NCI-H2029 (cell line): ENCODE data around the gene MRPL40.

Source experiments
- DNase-seq: peaks from one replicate; lab custom pipeline; 2025; lab: John Stamatoyannopoulos, UW

Gene MRPL40

DNA sequence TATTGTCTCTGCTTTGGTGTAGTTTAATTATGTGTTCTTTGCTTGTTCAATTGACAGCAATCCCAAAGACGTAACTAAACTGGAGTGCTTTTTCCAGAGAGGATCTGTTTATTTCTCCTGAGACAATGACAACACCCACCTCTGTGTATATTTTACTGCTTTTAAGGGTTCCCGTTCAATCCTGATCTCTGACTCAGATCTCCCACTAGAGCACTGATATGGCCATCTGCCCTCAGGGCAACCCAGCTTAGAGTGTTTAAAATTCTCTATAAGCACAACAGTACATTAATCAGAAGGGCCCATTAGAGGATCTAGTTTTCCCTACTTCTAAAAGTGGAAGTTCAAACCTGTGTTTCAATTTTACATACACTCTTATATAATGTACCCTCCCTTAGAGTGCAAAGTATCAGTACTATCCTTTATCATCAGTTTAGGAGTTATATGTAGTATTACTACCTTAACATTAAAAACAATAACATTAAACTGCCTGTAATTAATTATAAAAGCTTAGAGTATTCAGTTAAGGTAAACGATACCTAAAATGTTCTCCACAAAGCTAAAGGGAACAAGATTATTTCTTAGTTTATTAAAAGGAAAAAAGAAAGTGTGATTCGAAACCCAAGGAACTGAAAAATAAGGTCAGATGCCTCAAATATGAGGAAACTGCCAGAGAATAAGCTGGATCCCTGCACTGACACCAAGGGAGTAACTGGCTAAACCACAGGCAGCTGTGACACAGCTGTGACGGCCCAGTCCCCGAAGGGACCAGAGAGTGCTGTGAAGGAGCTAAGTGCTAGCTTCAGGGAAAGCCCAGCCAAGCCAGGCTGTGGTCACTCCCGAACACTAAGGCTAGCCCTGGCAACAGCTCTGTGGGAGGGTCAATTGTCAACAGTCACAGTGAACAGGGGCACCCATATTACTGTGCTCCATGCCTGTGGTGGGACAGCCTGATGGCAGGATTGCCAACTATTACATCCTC, 31.4 kb downstream of the MRPL40 start:
- DNase-seq, result no peak

DNA sequence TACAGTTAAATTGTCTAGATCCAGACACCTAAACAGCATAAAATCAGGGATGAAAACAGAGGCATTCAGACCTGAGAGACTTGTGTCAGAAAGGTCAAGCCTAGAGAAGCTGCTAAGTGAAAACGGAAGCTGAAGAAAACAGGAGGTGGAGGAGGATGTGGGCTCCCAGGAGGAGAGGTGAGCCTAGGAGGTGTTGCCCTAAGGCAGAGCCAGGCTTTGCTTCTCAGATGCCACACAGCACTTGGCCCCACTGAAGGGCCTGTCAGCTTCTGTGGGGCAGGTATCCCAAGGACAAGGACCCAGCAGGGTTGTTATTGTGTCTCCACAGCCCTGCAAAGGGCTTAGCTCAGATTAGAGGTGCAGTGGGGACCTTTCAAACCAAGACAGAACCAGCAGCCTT, 32.2 kb downstream of the MRPL40 start:
- no peak for DNase-seq

DNA sequence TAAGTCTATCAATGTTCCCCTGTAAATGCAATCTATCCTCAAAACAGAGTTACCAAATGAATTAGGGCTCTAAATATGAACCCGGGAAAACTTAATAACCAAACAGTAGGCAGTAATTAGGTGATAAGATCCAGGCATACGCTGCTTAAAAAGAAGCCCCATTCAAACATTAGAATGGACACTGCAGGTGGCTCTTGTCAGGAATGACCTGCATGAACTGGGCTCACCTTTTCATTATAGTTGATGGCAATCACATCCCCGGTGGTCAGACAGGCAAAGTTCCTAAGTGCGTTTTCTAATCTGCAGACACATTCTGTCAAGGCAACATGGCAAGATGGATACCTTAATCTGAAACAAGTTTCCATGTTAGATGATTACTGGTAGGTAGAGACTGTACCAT, 32.6 kb downstream of the MRPL40 start:
- no peak for DNase-seq

DNA sequence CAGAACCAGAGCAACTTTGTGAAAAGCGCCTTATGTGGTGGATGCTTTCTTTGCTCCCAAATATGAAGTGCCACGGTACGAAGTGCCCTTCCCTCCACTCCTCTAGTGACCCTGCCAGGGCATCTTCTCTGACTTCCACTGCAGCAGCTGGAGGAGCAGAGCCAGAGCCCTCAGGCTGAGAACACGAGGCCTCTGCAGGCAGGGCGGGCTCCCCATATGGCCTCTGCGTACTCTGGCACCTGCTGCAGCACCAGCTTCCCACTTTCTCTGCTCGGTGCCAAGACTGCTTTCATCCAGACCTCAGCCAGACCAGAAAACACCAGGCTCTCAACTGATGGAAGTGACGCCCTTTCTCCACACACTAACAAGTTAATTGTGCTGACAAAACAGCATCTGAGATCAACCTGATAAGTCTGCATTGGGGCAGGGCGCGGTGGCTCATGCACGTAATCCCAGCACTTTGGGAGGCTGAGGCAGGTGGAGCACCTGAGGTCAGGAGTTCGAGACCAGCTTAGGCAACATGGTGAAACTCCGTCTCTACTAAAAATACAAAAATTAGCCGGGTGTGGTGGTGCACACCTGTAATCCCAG, 33.9 kb downstream of the MRPL40 start:
- DNase-seq, result no peak

DNA sequence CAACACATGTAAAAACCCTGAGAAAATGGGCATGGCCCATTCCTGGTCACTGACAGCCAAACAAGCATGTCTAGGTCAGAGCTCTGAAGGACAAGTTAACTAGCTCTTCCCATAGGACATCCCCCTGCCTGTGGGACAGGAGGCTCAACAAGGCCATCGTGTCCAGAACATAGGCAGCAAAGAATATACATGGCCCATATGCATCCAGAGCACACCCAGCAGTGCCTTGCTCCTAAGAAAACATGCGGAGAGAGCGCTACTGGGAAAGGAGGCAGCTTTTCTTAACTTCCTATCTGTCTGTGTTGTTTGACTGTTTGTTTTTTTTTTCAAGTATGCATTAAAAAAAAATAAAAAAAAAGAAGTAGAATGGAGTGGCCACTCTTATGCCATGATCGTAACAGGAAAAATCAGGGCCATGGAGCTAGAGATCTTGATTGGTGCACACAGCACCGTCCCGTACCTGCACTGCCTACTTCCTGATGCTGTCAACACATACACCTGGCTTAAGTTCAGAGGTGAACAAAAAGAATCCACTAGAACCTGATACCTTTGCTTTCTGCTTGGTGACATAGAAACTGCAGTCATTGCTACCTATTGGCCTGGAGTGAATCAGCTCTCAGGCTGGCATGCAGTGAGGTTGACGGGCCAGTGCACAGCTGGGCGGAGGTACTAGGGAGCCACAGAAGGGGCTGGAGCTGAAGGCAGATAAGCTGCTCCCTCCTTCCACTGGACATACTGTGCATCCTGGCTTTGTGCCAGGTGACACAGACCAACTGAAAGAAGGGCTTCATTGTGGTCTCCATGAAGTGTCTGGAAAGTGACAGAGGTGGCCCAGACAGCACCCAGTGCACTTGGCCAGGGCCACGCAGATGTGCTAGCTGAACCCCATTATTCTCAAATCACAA, 34.8 kb downstream of the MRPL40 start:
- peak; percentile 28 for DNase-seq

DNA sequence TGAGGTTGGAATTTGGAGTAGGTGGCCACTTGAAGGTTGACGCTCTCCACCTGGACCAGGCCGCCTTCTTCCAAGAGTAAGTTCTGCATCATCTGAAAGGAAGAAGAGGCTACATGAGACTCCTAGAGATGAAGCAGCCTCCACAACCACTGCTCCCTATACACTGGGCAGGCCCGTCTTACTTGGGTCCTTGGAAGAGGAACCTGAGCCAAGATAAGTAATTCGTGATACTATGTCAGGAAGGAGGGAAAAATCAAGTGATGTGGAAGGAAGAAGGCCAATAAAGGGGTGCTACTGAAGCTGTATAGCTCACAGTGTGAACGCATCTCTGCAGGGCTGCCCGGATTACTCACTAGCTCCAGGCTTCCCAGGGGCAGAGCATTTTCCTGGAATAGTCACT, 35.6 kb downstream of the MRPL40 start:
- no peak for DNase-seq

DNA sequence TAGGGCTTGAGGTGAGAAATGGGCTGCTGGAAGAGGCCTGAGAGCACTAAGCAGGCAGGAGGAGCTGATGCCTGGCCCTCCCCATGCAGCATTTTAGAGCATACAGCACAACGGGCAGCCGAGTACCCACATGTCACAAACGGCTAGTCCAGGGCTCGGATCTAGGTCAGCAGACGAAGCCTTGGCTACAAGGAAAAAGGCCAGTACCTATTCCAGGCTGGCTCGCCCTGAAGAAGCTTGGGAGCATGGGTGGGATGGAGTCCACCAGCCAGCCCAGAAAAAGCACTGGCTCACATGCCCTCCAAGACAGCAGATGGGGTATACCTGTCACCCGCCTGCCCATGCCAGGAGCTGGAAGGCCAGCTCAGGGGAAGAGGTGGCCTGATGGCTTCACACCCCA, 37.1 kb downstream of the MRPL40 start:
- no peak for DNase-seq

DNA sequence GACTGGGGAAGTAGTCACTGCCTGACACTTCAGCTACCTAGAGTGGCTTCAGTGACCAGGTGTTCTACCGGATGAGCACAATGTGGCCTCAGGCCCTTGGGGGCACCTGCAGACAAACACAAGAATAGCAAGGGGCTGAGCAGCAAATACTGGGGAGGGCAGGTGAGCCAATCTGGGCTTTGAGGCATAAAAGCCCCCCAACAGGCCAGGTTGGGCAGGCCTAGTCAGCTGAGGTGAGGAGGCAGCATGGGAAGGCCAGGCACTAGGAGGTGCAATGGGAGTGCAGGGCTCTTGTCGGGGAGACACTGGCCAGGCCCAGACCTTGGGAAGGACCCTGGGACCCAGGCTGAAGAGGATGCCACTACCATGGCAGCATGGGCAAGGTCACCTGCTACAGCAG, 37.7 kb downstream of the MRPL40 start:
- DNase-seq, result no peak

DNA sequence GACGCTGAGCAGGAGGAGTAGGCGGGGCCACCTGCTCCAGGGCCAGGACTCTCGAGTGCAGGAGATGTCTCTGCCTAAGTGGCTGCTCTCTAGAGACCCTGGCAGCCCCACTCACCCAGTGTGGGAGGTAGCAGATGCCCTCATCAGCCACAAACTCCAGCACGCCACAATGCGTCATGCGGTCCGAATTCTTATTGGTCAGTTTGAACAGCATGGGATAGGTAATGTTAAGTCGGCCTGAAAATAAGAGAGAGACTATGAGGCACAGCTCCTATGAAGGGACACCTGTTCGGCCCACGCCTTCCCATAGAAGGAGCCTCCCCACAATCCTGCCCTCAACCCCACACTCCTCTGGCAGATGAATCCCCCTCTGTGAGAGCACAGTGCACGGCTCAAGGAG, 39.2 kb downstream of the MRPL40 start:
- no peak for DNase-seq

DNA sequence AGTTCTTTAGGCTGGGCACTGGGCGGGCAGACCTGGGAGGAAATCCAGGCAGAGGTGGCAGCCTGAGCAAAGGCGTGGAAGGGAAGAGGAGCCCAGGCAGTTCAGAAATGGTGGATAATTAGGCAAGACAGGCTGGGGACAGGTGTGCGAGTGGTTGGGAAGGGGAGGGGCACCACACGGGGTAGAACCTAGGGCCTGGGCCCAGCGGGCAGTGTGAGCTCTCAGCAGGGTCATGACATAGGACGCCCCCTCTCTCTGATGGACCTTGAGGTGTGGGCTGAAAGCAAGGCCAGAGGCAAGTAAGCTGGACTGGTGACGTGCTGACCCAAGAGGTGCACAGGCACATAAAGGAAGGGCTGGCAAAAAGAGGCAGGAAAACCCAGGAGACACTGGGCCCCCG, 39.9 kb downstream of the MRPL40 start:
- DNase-seq, result no peak

DNA sequence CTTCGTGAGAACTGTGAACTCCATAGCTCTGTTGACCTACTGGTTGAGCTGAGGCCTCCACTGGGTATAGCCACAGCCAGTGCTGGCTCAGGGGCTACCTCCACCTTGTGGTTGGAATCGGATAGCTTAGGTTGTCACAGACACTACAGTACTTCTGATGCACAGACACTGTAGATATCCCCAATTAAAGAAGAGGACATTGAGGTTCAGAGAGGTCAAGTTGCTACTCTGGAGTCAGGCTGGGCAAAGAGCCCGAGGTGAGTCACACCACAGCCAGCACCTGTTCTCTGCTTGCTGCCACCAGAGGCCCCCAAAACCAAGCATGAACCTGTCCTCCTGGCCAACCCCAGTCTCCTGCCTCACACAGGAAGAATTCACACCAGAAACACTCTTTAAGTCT, 41.2 kb downstream of the MRPL40 start:
- DNase-seq, result no peak

DNA sequence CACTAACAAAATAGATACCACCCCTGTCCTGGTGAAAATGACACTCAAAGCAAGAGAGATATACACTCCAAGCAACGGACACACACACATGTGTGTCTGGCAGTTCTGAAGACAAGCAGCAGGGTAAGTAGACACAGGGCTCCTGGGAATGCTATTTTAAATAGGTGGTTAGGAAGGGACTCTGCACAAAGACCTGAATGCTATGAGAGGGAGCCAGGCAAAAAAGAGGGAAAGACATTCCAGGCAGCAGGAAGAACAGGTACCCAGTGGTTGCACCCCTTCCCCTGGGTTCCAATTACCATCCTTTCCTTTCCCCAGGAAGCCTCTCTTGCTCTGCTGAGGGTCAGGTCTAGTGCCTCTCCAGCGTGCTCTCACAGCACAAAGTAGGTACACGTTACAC, 43.7 kb downstream of the MRPL40 start:
- DNase-seq, result no peak

DNA sequence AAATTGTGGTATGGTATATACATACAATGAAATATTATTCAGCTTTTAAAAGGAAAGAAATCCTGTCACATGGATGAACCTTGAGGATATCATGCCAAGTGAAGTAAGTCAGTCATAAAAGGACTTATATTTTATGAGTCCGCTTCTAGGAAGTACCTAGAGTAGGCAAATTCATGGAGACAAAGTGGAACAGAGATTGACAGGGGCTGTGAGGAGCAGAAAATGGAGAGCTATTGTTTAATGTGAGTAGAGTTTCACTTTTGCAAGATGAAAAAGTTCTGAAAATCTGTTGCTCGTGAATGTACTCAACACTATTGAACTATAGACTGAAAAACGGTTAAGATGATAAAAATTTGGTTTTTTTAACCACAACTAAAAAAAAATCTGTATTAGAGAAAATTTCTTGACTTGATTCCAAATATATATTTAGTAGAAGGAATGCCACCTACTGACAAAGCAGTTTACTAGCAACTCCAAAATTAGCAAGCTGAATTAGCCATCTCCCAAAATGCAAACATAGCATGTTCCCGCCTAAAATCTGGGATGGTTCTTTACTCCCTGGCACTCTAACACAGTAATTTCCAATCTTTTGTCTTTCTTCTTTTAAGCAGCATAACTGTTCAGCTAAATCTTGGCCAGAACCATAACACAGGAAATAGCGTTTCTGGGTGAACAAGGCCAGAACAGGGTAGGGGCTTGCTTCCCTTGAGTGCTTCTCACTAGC, 45.1 kb downstream of the MRPL40 start:
- no peak for DNase-seq

DNA sequence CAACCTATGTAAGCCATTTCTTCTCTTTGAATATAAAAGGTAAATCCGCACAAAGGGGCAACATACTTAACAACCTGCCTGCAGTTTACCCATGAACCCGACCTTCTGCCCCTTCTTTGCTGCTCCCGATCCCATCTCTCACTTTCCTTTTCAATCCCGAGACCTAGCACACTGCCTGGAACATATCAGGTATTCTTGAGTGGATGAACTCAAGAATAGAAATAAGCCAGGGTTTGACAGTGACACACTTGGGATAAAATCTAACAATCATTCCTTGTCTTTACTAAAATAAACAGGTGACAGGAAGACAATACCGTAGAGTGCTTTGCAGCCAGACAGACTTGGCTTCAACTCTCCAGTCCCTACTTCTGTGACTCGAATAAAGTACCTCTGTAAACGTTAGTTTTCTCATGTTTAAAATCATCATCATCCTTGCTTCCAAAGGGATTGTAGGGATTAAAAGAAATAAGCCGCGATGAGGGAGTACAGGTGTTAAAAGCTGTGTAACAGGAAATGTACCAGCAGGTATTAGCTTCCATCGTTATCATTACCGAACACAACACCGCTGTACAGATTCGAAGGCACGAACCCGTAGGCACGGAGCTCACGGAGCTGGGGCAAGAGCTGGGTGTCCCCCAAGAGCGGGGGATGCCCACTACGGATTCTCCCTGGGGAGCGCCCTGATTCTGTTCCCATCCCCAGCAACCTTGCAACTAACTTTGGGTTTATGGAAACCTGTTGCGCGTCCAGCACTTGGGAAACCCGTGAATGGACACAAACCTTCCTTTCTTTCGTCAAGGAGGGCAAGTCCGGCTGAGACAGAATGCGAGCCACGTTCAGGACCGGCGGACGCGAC, 45.9 kb downstream of the MRPL40 start:
- DNase-seq, result no peak

DNA sequence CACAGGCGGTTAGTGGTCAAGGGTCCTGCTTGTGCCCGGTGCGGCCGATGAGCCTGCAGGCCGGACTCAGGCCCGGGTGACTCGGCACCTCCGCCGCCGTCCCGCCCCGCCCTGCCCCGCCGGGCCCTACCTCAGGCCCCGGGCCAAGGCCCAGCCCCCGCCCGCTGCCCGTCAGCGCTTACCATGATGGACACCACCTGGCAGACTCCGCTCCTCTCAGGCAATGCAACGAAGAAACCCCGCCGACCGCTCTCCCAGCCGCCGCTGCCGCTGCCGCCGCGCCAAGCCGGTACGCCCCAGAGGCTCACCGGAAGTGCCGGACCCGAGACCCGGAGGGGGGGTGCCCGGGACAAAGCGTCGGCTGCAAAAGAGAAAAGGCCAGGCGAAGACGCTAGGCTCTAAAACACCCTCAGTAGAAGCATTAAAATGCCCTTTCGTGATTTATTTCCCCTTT, 46.6 kb downstream of the MRPL40 start, which contains the start of gene UFD1:
UFD1 (minus strand) TSS at position 293 of the 454 bp plus-strand sequence; CDS start at position 185, 108 bp downstream.
- peak; percentile 49 for DNase-seq

DNA sequence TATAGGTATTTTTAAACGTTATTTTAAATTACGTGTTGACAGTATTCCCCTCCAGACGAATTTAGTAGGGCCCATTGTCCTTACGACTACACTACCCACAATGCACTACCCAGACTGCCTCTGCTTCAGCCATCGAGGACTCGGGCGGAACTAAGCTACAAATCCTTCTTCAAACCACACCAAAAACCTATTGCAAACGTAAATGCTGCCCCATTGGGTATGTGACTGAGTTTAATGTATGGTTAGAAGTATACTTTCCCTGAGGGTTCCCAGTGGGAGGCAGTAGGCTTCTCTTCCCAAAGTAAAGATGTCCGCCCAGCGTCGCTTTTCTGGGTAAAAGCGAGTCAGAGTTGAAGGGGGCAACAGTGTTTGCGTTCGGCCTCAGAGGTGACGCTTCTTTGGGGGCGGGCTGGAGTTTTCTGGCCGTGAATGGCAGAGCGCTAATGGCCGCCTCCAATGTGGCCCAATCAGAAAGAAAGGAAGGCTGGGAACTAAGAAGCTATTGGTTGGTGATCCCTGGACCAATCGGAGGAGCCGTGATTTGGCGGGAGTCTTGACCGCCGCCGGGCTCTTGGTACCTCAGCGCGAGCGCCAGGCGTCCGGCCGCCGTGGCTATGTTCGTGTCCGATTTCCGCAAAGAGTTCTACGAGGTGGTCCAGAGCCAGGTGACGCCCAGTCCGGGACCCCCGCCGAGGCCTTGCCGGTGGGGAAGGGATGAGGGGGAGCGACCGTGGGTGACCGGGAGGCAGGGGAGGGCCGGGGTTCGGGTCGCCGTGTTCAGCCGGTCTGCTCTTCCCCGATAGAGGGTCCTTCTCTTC, 47.2 kb downstream of the MRPL40 start, which contains the start of gene CDC45:
CDC45 (plus strand) TSS at position 566 of the 818 bp plus-strand sequence; CDS start at position 615, 49 bp downstream.
- DNase-seq, result peak; percentile 95

DNA sequence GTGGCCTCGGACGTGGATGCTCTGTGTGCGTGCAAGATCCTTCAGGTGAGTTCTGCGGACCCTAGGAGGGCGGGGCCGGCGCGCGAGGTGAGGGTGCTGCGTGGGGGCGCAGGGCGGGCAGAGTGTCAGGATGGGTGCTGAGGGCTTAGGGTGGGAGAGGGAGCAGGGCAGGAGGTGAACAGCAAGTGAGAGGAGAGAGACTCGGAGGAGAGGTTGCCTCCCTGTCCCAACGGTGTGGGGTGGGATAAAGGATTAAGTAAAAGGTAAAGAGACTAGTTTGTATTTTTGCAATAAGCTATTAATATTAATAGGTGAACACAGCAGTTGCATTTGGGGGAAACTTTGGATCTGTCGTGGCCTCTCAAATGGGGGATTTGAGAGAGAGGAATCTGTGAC, 47.8 kb downstream of the MRPL40 start:
- DNase-seq, result no peak

DNA sequence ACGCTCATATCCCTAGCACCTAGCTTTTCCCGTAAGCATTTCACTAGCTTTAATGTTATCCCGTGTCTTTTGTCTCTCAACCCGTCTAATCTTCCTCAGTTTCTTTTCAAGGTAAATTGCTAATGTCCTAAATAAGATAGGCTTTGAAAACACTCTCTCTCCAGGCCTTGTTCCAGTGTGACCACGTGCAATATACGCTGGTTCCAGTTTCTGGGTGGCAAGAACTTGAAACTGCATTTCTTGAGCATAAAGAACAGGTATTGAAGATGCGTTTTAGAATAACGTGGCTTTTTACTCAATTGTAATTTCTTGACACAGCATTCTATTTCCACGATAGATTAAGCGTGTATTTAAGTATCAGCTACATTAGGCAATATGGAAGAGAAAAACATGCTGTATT, 48.4 kb downstream of the MRPL40 start:
- no peak for DNase-seq

DNA sequence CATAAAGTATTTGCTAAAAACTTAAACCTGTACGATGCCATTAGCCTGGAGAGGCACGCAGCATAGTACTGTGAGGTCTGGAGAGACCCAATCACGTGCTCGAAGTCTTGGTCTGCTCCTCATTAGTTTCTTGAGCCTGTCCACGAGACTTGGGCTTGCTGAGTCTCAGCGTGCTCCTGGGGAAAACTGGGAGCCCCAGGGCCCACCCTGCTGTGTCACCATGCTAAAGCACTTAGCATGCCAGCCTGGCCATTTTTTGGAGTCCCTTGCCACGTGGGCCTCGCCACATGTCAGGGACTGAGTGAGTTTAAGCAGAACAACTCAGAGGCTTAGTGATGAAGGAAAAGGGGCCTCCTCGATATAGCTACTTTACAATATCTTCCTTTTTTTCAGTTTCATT, 50.0 kb downstream of the MRPL40 start:
- DNase-seq, result no peak
